Hepatocyte (in vitro differentiated cells): Measurements from ENCODE around the gene MYRF. TPM values are rescaled to one million over a fixed set of nuclear protein-coding genes. Genes with fewer than 3 reads are reported as not detected.

Experiments used
- DNase-seq: peaks from one replicate; pipeline ENCODE4 v3.0.0-alpha.2; 2016; ENCODE audit warnings: low spot score
- H2AFZ ChIP-seq: fragments of 200-600 bp; sonication (generic); 2 replicates; pipeline ENCODE4 v1.6.0; 2016; ENCODE audit warnings: antibody characterized with exemption, mild to moderate bottlenecking
- H3K27ac ChIP-seq: fragments of 200-600 bp; sonication (generic); 2 replicates; pipeline ENCODE4 v1.5.1; 2016; ENCODE audit warnings: mild to moderate bottlenecking
- H3K27me3 ChIP-seq: fragments of 200-600 bp; sonication (generic); 2 replicates; pipeline ENCODE4 v1.6.1; 2016
- H3K36me3 ChIP-seq: fragments of 200-600 bp; sonication (generic); replicated peaks from 2 replicates; pipeline ENCODE4 v1.5.1; 2016; ENCODE audit warnings: low read depth; ENCODE audit not compliant: insufficient read depth
- H3K4me1 ChIP-seq: fragments of 200-600 bp; sonication (generic); 2 replicates; pipeline ENCODE4 v1.5.1; 2016; ENCODE audit warnings: mild to moderate bottlenecking, moderate library complexity; ENCODE audit not compliant: insufficient read depth
- H3K4me2 ChIP-seq: fragments of 200-600 bp; sonication (generic); 2 replicates; pipeline ENCODE4 v1.6.0; 2016
- H3K4me3 ChIP-seq: fragments of 200-600 bp; sonication (generic); 2 replicates; pipeline ENCODE4 v1.5.1; 2016; ENCODE audit warnings: mild to moderate bottlenecking
- H3K79me2 ChIP-seq: fragments of 200-600 bp; sonication (generic); 2 replicates; pipeline ENCODE4 v1.6.0; 2017; ENCODE audit warnings: mild to moderate bottlenecking
- H3K9me2 ChIP-seq: fragments of 200-600 bp; sonication (generic); replicated peaks from 2 replicates; pipeline ENCODE4 v1.6.0; 2017; ENCODE audit warnings: mild to moderate bottlenecking; ENCODE audit not compliant: insufficient read depth
- H3K9me3 ChIP-seq: fragments of 200-600 bp; sonication (generic); 2 replicates; pipeline ENCODE4 v1.5.1; 2016; ENCODE audit warnings: low read depth, mild to moderate bottlenecking
- H4K20me1 ChIP-seq: fragments of 200-600 bp; sonication (generic); 2 replicates; pipeline ENCODE4 v1.6.0; 2016; ENCODE audit warnings: mild to moderate bottlenecking; ENCODE audit not compliant: insufficient read depth, poor library complexity, severe bottlenecking
- EZH2 ChIP-seq: fragments of 200-600 bp; sonication (generic); IDR thresholded peaks from 2 replicates; pipeline ENCODE4 v1.6.1; 2016; ENCODE audit warnings: antibody characterized with exemption, mild to moderate bottlenecking, borderline replicate concordance
- EZH2phosphoT487 ChIP-seq: fragments of 200-600 bp; sonication (generic); IDR thresholded peaks from one replicate; pipeline ENCODE4 v1.6.1; 2018; ENCODE audit warnings: antibody characterized with exemption, mild to moderate bottlenecking, low read depth, moderate library complexity; ENCODE audit not compliant: unreplicated experiment, severe bottlenecking
- WGBS: methylation state at CpG from one replicate; pipeline ENCODE4 v1.1.6; 2016; ENCODE audit warnings: low lambda C conversion rate; ENCODE audit errors: missing lambda C conversion rate; 5-methylcytosine and 5-hydroxymethylcytosine counted together
- polyA plus RNA-seq: library from polyadenylated mRNA; unstranded; fragments of >200 nt; fragmentation: Nextera tagmentation; extraction: Ambion mirVana; gene quantifications from 2 replicates; pipeline ENCODE4 v1.2.1, GENCODE V29; 2016
- total RNA-seq: library from RNA; depleted of rRNA; stranded (reverse); fragments of >200 nt; gene quantifications from 2 replicates; pipeline ENCODE4 v1.2.3, GENCODE V29; 2014
- TF ChIP-seq, protein P1 (sequence below): fragments of 200-600 bp; sonication (generic); IDR thresholded peaks from 2 replicates; pipeline ENCODE4 v1.5.1; 2016; ENCODE audit warnings: antibody characterized with exemption, mild to moderate bottlenecking; ENCODE audit not compliant: poor library complexity

The MYRF gene
- total and polyA plus RNA-seq, 2 experiments from 2014 or later: 57.3 to 96.7 TPM

DNA sequence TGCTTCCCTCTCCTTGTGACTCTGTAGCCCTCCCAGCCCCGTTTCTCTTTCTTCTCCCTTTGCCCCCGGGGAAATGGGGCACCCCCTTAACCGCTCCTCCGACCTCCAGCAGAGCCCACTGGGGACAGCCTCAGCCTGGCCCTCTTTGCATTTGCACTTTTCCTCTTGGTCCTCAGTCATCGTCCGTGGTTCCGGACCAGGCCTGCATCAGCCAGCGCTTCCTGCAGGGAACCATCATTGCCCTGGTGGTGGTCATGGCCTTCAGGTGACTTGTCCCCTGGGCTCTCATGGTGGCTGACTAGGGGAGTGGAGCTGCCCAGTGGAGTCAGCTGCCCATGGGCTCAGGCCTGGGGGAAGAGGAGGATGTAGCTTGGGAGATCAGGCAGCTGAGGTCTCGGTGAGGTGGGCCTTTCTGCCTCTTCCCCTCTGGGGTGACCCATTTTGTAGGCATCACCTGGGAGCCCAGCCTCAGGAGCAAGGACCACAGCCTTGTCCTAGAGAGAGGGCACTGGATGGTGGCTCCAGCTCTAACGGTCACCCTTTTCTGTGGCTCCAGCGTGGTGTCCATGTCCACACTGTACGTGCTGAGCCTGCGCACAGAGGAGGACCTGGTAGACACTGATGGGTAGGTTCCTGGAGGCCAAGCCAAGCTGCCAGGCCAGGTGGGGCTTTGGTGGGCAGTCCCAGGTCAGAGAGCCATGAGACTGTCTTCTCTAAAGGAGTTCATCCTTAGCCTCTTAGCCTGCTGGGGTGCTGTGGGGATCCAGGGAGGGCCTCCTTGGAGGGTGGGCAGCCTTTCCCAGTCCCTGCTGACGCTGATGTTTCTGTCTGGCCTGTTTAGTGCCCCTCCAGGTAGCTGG is 27.5 kb downstream of the MYRF start:
- no peak for TF ChIP-seq EZH2
- TF ChIP-seq, protein P1, sequence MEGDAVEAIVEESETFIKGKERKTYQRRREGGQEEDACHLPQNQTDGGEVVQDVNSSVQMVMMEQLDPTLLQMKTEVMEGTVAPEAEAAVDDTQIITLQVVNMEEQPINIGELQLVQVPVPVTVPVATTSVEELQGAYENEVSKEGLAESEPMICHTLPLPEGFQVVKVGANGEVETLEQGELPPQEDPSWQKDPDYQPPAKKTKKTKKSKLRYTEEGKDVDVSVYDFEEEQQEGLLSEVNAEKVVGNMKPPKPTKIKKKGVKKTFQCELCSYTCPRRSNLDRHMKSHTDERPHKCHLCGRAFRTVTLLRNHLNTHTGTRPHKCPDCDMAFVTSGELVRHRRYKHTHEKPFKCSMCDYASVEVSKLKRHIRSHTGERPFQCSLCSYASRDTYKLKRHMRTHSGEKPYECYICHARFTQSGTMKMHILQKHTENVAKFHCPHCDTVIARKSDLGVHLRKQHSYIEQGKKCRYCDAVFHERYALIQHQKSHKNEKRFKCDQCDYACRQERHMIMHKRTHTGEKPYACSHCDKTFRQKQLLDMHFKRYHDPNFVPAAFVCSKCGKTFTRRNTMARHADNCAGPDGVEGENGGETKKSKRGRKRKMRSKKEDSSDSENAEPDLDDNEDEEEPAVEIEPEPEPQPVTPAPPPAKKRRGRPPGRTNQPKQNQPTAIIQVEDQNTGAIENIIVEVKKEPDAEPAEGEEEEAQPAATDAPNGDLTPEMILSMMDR: no peak
- TF ChIP-seq EZH2phosphoT487: no peak
- Histone ChIP-seq H3K27ac (no peak overlapping the region), H2AFZ (no peak overlapping the region), H3K9me3 (no peaks in the 10 kb centered on the region), H3K4me3 (no peak overlapping the region), H3K4me1 (no peaks in the 10 kb centered on the region), H3K36me3 (no peaks in the 10 kb centered on the region), H3K4me2 (no peak overlapping the region), H4K20me1 (no peaks in the 10 kb centered on the region), H3K79me2 (no peaks in the 10 kb centered on the region), H3K27me3 (no peaks in the 10 kb centered on the region), H3K9me2 (no peaks in the 10 kb centered on the region)
- WGBS: 91% methylated on average over 14 of the region's 14 CpGs
- DNase-seq: no peak

DNA sequence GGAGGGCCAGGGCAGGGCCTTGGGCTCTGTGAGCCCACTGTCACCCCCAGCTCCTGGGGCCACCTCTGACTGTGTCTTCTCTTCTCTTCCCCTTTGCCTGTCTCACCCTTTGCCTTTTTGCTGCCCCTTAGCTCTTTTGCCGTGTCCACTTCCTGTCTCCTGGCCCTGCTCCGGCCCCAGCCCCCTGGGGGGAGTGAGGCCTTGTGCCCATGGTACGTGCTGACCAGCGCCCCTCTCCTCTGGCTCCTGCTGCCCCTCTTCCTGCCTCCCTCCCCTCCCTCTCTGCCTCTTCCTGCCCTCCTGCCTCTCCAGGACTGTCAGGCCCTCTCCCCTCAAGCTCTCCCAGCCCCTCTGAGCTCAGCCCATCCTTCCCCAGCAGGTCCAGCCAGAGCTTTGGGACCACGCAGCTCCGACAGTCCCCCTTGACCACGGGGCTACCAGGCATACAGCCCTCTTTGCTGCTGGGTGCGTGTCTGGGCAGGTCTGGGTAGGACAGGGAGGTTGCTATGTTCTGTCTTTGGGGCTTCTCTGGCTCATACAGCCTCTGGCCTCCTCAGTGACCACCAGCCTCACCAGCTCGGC is 28.2 kb downstream of the MYRF start:
- no peaks in the 10 kb centered on the region for H3K79me2 ChIP-seq
- TF ChIP-seq EZH2phosphoT487 (no peak), EZH2 (no peak)
- TF ChIP-seq, protein P1: no peak
- DNase-seq: no peak
- no peaks in the 10 kb centered on the region for H4K20me1 ChIP-seq
- no peaks in the 10 kb centered on the region for H3K4me1 ChIP-seq
- no peak overlapping the region for H3K4me2 ChIP-seq
- no peak overlapping the region for H3K4me3 ChIP-seq
- no peak overlapping the region for H3K27ac ChIP-seq
- no peaks in the 10 kb centered on the region for H3K36me3 ChIP-seq
- WGBS: 97% methylated on average over 6 of the region's 9 CpGs
- H3K9me2 ChIP-seq: no peaks in the 10 kb centered on the region
- H3K27me3 ChIP-seq: no peaks in the 10 kb centered on the region
- H3K9me3 ChIP-seq: no peaks in the 10 kb centered on the region
- H2AFZ ChIP-seq: no peak overlapping the region

DNA sequence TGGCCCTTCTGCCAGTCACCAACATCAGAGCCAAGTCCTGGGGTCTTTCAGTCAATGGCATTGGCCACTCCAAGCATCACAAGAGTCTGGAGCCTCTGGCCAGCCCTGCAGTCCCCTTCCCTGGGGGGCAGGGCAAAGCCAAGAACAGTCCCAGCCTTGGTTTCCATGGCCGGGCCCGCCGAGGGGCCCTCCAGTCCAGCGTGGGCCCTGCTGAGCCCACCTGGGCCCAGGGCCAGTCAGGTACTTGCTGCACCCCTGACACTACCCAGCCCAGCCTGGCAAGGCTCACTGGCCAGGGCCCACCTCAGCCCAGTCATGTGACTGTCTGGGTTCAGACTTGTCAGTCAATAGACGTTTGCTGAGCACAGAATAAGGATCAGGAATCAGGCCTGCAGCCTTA is 29.1 kb downstream of the MYRF start:
- DNase-seq: no peak
- Histone ChIP-seq H2AFZ (no peak overlapping the region), H4K20me1 (no peaks in the 10 kb centered on the region), H3K4me2 (no peak overlapping the region), H3K9me2 (no peaks in the 10 kb centered on the region), H3K27ac (no peak overlapping the region), H3K9me3 (no peaks in the 10 kb centered on the region), H3K4me3 (no peak overlapping the region), H3K79me2 (no peaks in the 10 kb centered on the region), H3K36me3 (no peaks in the 10 kb centered on the region), H3K27me3 (no peaks in the 10 kb centered on the region), H3K4me1 (no peaks in the 10 kb centered on the region)
- TF ChIP-seq EZH2phosphoT487 (no peak), EZH2 (no peak)
- TF ChIP-seq, protein P1: no peak
- 94% methylated on average over 5 of the region's 5 CpGs for WGBS
